Measurements from ENCODE around the gene EDEM1.
"Not testable (repeated sequence)": the region's sequence is repeated elsewhere in the genome, so short reads cannot be mapped to it uniquely, and the experiment has no call there.

EDEM1 gene

GRCh38 chr3:5179036-5179435, 8.5 kb upstream of the EDEM1 start:
- DNase-seq, result not testable (repeated sequence)

- no peak for DNase-seq
Measured at GRCh38 chr3:5181469-5182141, 5.9 kb upstream of the EDEM1 start.

- not testable (repeated sequence) for DNase-seq
Measured at GRCh38 chr3:5183714-5184113, 3.8 kb upstream of the EDEM1 start.

GRCh38 chr3:5184499-5184898, 3.0 kb upstream of the EDEM1 start:
- DNase-seq, result no peak

GRCh38 chr3:5185093-5185673, 2.3 kb upstream of the EDEM1 start:
- no peak for DNase-seq

GRCh38 chr3:5186089-5186857, 1.2 kb upstream of the EDEM1 start:
- DNase-seq, result no peak

- DNase-seq, result no peak
Measured at GRCh38 chr3:5186858-5187155, 700 bp upstream of the EDEM1 start.

GRCh38 chr3:5187920-5188418, 462 bp downstream of the EDEM1 start:
- DNase-seq, result no peak

GRCh38 chr3:5188419-5189221, 1.1 kb downstream of the EDEM1 start:
- no peak for DNase-seq

- no peak for DNase-seq
Measured at GRCh38 chr3:5190147-5190791, 2.8 kb downstream of the EDEM1 start.

- DNase-seq, result no peak
Measured at GRCh38 chr3:5191555-5192304, 4.2 kb downstream of the EDEM1 start.

- DNase-seq, result no peak
Measured at GRCh38 chr3:5192571-5193365, 5.3 kb downstream of the EDEM1 start.

GRCh38 chr3:5194341-5194740, 6.8 kb downstream of the EDEM1 start:
- DNase-seq, result no peak

GRCh38 chr3:5194801-5195509, 7.4 kb downstream of the EDEM1 start:
- no peak for DNase-seq

- DNase-seq, result no peak
Measured at GRCh38 chr3:5195605-5196004, 8.1 kb downstream of the EDEM1 start.

GRCh38 chr3:5197022-5197421, 9.5 kb downstream of the EDEM1 start:
- no peak for DNase-seq

GRCh38 chr3:5197470-5198312, 10.2 kb downstream of the EDEM1 start:
- no peak for DNase-seq

GRCh38 chr3:5198313-5198677, 10.8 kb downstream of the EDEM1 start:
- DNase-seq, result no peak

GRCh38 chr3:5198986-5199731, 11.7 kb downstream of the EDEM1 start:
- DNase-seq, result no peak
